ENCODE measurements around the gene RASSF4.

Gene RASSF4

GRCh38 chr10:44921506-44921905 is 38.1 kb upstream of the RASSF4 start:
- Histone ChIP-seq H3K27ac (ENCODE audit: low read depth, low read length) (no peak overlapping the region), H3K9ac (ENCODE audit: low read length) (no peak overlapping the region)

DNA sequence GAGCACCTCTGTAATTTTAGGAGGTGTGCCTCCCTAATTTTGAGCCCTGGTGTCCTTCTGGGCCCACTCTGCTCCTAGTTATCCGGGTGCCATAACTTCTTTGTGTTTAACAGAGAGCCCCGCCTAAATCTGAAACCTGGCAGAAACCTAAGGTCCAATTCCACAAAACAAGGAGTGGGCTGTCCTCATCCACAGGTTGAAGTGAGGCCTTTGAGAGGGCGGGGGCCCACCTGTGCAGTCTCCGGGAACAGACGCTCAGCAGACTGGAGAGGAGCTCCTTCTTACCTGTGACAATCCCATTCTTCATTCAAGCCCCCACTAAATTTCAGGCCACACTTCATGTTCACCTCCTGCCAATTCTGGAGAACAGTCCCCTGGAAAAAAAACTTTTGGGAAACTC is 37.6 kb upstream of the RASSF4 start:
- Histone ChIP-seq H3K9ac (ENCODE audit: low read length) (no peak overlapping the region), H3K27ac (ENCODE audit: low read depth, low read length) (no peak overlapping the region), H3K27me3 (ENCODE audit: control insufficient read depth in 1 of 2, insufficient read depth in 2 of 2, low read length in 2 of 2) (no peaks in the 10 kb centered on the region), H3K36me3 (ENCODE audit: insufficient read depth, low read length) (no peaks in the 10 kb centered on the region), H3K9me3 (ENCODE audit: low read length) (no peaks in the 10 kb centered on the region), H3K4me1 (ENCODE audit: insufficient read depth, low read length) (no peaks in the 10 kb centered on the region), H3K4me3 (ENCODE audit: low read depth in 1 of 2, low read length in 2 of 2) (no peak overlapping the region)

More at GRCh38 chr10:44921506-44921905, 38.1 kb upstream of the RASSF4 start:
- Histone ChIP-seq H3K4me3 (ENCODE audit: low read depth in 1 of 2, low read length in 2 of 2) (no peak overlapping the region), H3K27me3 (ENCODE audit: control insufficient read depth in 1 of 2, insufficient read depth in 2 of 2, low read length in 2 of 2) (no peaks in the 10 kb centered on the region), H3K9me3 (ENCODE audit: low read length) (no peaks in the 10 kb centered on the region), H3K4me1 (ENCODE audit: insufficient read depth, low read length) (no peaks in the 10 kb centered on the region), H3K36me3 (ENCODE audit: insufficient read depth, low read length) (no peaks in the 10 kb centered on the region)

- H3K4me1 ChIP-seq (ENCODE audit: insufficient read depth, low read length): no peaks in the 10 kb centered on the region
- no peaks in the 10 kb centered on the region for H3K36me3 ChIP-seq (ENCODE audit: insufficient read depth, low read length)
- no peak overlapping the region for H3K4me3 ChIP-seq (ENCODE audit: low read depth in 1 of 2, low read length in 2 of 2)
- H3K9ac ChIP-seq (ENCODE audit: low read length): no peak overlapping the region
- H3K27me3 ChIP-seq (ENCODE audit: control insufficient read depth in 1 of 2, insufficient read depth in 2 of 2, low read length in 2 of 2): no peaks in the 10 kb centered on the region
- H3K27ac ChIP-seq (ENCODE audit: low read depth, low read length): no peak overlapping the region
- H3K9me3 ChIP-seq (ENCODE audit: low read length): no peaks in the 10 kb centered on the region
Observed at GRCh38 chr10:44922796-44923545, 36.6 kb upstream of the RASSF4 start.

DNA sequence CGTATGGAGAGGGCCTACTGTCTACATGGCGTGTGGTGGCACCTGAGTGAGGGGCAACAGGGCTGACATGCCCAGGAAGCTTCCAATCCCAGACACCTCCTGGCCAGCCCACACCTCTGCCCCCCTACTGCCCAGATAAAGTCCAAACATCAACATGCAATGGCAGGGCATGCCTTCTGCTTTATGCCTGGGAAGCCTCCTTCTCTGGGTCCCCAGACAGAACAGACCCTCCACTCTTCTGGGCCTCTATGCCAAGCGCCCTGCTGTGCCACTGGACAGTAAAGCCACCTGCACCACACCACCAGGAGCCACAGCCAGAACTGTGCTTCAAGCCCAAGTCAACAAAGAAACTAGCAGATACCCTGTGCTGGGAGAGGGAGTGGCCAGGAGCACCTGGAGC is 36.0 kb upstream of the RASSF4 start:
- no peaks in the 10 kb centered on the region for H3K36me3 ChIP-seq (ENCODE audit: insufficient read depth, low read length)
- H3K4me1 ChIP-seq (ENCODE audit: insufficient read depth, low read length): no peaks in the 10 kb centered on the region
- H3K4me3 ChIP-seq (ENCODE audit: low read depth in 1 of 2, low read length in 2 of 2): no peak overlapping the region
- no peaks in the 10 kb centered on the region for H3K9me3 ChIP-seq (ENCODE audit: low read length)
- H3K27ac ChIP-seq (ENCODE audit: low read depth, low read length): no peak overlapping the region
- no peaks in the 10 kb centered on the region for H3K27me3 ChIP-seq (ENCODE audit: control insufficient read depth in 1 of 2, insufficient read depth in 2 of 2, low read length in 2 of 2)
- H3K9ac ChIP-seq (ENCODE audit: low read length): no peak overlapping the region

DNA sequence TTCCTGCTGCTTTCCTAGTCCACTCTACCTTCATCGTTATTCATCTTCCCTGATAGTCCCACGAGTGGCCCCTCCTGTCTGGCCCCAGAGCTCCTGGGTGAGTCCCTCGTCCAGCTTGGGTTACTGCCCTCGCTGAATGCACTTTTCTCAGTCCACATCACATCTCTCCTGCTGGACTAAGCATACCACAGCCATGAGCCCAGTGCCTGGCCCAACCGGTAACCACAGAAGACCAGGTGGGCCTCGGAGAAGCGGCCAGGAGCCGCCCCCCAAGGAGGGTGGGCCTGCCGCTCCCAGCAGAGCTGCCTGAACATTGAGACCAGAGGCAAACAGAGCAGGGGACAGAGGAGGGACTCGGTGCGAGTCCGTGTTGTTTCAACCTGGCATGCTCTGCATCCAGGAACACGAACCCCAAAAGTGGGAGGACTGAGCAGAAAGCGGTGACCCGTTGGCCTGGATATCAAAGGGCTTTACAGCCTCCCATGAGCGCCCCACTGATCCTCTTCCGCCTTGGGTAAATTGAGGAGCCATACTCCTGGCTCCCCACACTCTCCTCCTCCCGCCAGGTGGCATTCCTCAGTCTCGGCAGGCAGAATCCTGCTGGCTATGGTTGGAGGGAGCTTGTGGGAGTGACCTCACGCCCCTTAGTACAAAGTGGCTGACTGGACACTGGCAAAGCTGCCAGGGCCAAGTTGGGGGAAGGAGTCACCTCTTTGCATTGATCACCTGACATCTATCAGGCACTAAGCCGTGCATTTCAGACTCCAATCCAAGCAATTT is 35.2 kb upstream of the RASSF4 start:
- no peaks in the 10 kb centered on the region for H3K9me3 ChIP-seq (ENCODE audit: low read length)
- no peaks in the 10 kb centered on the region for H3K36me3 ChIP-seq (ENCODE audit: insufficient read depth, low read length)
- no peaks in the 10 kb centered on the region for H3K27me3 ChIP-seq (ENCODE audit: control insufficient read depth in 1 of 2, insufficient read depth in 2 of 2, low read length in 2 of 2)
- H3K27ac ChIP-seq (ENCODE audit: low read depth, low read length): no peak overlapping the region
- H3K4me1 ChIP-seq (ENCODE audit: insufficient read depth, low read length): no peaks in the 10 kb centered on the region
- no peak overlapping the region for H3K4me3 ChIP-seq (ENCODE audit: low read depth in 1 of 2, low read length in 2 of 2)
- H3K9ac ChIP-seq (ENCODE audit: low read length): no peak overlapping the region

DNA sequence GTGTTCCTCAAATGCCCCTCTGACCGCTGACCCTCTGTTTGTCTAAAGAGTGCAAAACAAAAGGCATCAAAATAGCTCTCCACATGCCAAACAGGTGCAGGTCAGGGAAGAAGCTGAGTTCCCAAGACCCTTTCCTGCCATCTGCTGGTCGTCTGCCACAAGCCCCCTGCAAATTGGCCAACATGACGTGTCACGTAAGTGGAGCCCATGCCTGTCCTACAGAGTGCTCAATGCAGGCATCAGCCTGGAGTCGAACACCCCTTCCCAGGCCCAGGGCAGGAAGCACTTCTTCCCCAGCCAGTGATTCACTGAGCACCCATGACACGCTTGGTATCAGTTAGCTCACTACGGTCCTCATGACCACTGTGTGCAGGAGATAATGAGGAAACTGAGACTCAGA is 34.4 kb upstream of the RASSF4 start:
- no peaks in the 10 kb centered on the region for H3K9me3 ChIP-seq (ENCODE audit: low read length)
- H3K27ac ChIP-seq (ENCODE audit: low read depth, low read length): no peak overlapping the region
- no peak overlapping the region for H3K9ac ChIP-seq (ENCODE audit: low read length)
- no peaks in the 10 kb centered on the region for H3K27me3 ChIP-seq (ENCODE audit: control insufficient read depth in 1 of 2, insufficient read depth in 2 of 2, low read length in 2 of 2)
- H3K4me3 ChIP-seq (ENCODE audit: low read depth in 1 of 2, low read length in 2 of 2): no peak overlapping the region
- H3K36me3 ChIP-seq (ENCODE audit: insufficient read depth, low read length): no peaks in the 10 kb centered on the region
- H3K4me1 ChIP-seq (ENCODE audit: insufficient read depth, low read length): no peaks in the 10 kb centered on the region

GRCh38 chr10:44925811-44926750 is 33.5 kb upstream of the RASSF4 start:
- H3K36me3 ChIP-seq (ENCODE audit: insufficient read depth, low read length): no peaks in the 10 kb centered on the region
- H3K27ac ChIP-seq (ENCODE audit: low read depth, low read length): no peak overlapping the region
- no peaks in the 10 kb centered on the region for H3K9me3 ChIP-seq (ENCODE audit: low read length)
- H3K4me1 ChIP-seq (ENCODE audit: insufficient read depth, low read length): no peaks in the 10 kb centered on the region
- no peak overlapping the region for H3K4me3 ChIP-seq (ENCODE audit: low read depth in 1 of 2, low read length in 2 of 2)
- no peaks in the 10 kb centered on the region for H3K27me3 ChIP-seq (ENCODE audit: control insufficient read depth in 1 of 2, insufficient read depth in 2 of 2, low read length in 2 of 2)
- H3K9ac ChIP-seq (ENCODE audit: low read length): no peak overlapping the region

DNA sequence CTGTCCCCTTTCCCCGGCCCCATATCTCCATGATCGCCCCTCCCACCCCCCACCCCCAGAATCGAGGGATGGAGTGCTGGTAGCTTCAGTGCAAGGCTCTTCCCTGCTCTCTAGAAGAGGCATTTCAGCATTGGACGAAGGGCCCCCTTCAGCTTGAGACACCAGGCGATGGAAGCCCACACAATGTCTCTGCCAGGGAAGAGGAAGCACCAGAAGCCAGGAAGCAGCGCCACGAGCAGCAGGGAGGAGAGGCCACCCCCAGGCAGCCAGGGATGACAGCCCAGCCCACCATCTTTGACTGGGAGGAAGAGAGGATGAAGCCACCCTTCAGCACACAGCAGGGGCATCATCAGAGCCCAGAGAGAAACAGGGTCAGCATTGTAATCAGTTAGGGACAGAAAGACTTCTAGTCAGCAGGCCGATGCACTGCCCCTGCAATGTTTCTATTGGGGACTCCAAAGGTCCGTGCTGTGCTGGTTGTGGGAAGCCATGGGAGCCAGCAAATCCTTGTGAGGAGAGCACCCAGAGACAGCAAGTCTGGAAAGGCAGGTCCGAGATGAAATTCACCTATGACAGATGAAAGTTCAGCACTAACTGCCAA is 32.8 kb upstream of the RASSF4 start:
- Histone ChIP-seq H3K36me3 (ENCODE audit: insufficient read depth, low read length) (no peaks in the 10 kb centered on the region), H3K27me3 (ENCODE audit: control insufficient read depth in 1 of 2, insufficient read depth in 2 of 2, low read length in 2 of 2) (no peaks in the 10 kb centered on the region), H3K9me3 (ENCODE audit: low read length) (no peaks in the 10 kb centered on the region), H3K4me3 (ENCODE audit: low read depth in 1 of 2, low read length in 2 of 2) (no peak overlapping the region), H3K4me1 (ENCODE audit: insufficient read depth, low read length) (no peaks in the 10 kb centered on the region), H3K9ac (ENCODE audit: low read length) (no peak overlapping the region), H3K27ac (ENCODE audit: low read depth, low read length) (no peak overlapping the region)

DNA sequence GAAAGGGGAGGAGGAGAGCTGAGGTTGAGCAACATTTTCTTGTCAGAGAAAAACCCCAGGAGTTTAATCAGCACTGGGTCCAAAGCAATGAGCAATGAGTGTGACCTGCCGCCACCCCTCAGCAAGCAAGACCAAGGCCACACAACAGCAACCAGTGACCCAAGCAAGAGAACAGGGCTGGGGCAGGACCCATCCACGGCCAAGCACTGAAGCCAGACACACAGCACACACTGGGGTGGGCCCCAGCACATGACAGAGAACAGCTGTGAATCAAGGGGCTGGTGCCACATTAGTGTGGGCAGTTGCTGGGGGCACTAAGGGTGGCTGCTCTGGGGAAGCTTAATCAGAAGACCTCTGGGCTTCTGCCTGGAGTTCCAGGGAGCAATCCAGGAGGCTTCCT is 32.2 kb upstream of the RASSF4 start:
- no peak overlapping the region for H3K27ac ChIP-seq (ENCODE audit: low read depth, low read length)
- no peaks in the 10 kb centered on the region for H3K27me3 ChIP-seq (ENCODE audit: control insufficient read depth in 1 of 2, insufficient read depth in 2 of 2, low read length in 2 of 2)
- no peak overlapping the region for H3K4me3 ChIP-seq (ENCODE audit: low read depth in 1 of 2, low read length in 2 of 2)
- H3K9me3 ChIP-seq (ENCODE audit: low read length): no peaks in the 10 kb centered on the region
- H3K9ac ChIP-seq (ENCODE audit: low read length): no peak overlapping the region
- no peaks in the 10 kb centered on the region for H3K36me3 ChIP-seq (ENCODE audit: insufficient read depth, low read length)
- H3K4me1 ChIP-seq (ENCODE audit: insufficient read depth, low read length): peaks cover under 1% of the 10 kb centered on the region

GRCh38 chr10:44928462-44928861 is 31.1 kb upstream of the RASSF4 start:
- no peaks in the 10 kb centered on the region for H3K36me3 ChIP-seq (ENCODE audit: insufficient read depth, low read length)
- H3K27me3 ChIP-seq (ENCODE audit: control insufficient read depth in 1 of 2, insufficient read depth in 2 of 2, low read length in 2 of 2): no peaks in the 10 kb centered on the region
- no peak overlapping the region for H3K27ac ChIP-seq (ENCODE audit: low read depth, low read length)
- no peak overlapping the region for H3K4me3 ChIP-seq (ENCODE audit: low read depth in 1 of 2, low read length in 2 of 2)
- peaks cover 7% of the 10 kb centered on the region for H3K4me1 ChIP-seq (ENCODE audit: insufficient read depth, low read length)
- no peaks in the 10 kb centered on the region for H3K9me3 ChIP-seq (ENCODE audit: low read length)
- no peak overlapping the region for H3K9ac ChIP-seq (ENCODE audit: low read length)

Data from muscle layer of colon (tissue), 2 donors.